Measurements from ENCODE around the gene CFHR5.
"Not testable (repeated sequence)": the region's sequence is repeated elsewhere in the genome, so short reads cannot be mapped to it uniquely, and the experiment has no call there.

The CFHR5 gene

GRCh38 chr1:196977278-196977677 lies at the start of gene CFHR5:
CFHR5 (plus strand) TSS chr1:196977556; CDS start chr1:196977665, 109 bp downstream.
- no peak for DNase-seq (ENCODE audit: low read depth in 3 of 3)

- not testable (repeated sequence) for DNase-seq (ENCODE audit: low read depth in 3 of 3)
Measured at GRCh38 chr1:196932853-196933252, 44.5 kb upstream of the CFHR5 start.

- no peak for DNase-seq (ENCODE audit: low read depth in 3 of 3)
Measured at GRCh38 chr1:196933531-196934189, 43.7 kb upstream of the CFHR5 start.

- DNase-seq (ENCODE audit: low read depth in 3 of 3): not testable (repeated sequence)
Measured at GRCh38 chr1:196941474-196941873, 35.9 kb upstream of the CFHR5 start.

GRCh38 chr1:196943568-196943967 lies 33.8 kb upstream of the CFHR5 start, which contains the start of gene CFHR2:
CFHR2 (plus strand) TSS chr1:196943738; CDS start chr1:196943881, 143 bp downstream.
- DNase-seq (ENCODE audit: low read depth in 3 of 3): not testable (repeated sequence)

- no peak for DNase-seq (ENCODE audit: low read depth in 3 of 3)
Measured at GRCh38 chr1:196951711-196952394, 25.5 kb upstream of the CFHR5 start.

GRCh38 chr1:196954778-196955177 lies 22.6 kb upstream of the CFHR5 start:
- no peak for DNase-seq (ENCODE audit: low read depth in 3 of 3)

- no peak for DNase-seq (ENCODE audit: low read depth in 3 of 3)
Measured at GRCh38 chr1:196955926-196956325, 21.4 kb upstream of the CFHR5 start.

GRCh38 chr1:196960854-196961253 lies 16.5 kb upstream of the CFHR5 start:
- no peak for DNase-seq (ENCODE audit: low read depth in 3 of 3)

- no peak for DNase-seq (ENCODE audit: low read depth in 3 of 3)
Measured at GRCh38 chr1:196970182-196970581, 7.2 kb upstream of the CFHR5 start.

- DNase-seq (ENCODE audit: low read depth in 3 of 3): no peak
Measured at GRCh38 chr1:196976278-196976677, 1.1 kb upstream of the CFHR5 start.

- DNase-seq (ENCODE audit: low read depth in 3 of 3): no peak
Measured at GRCh38 chr1:196980859-196981258, 3.5 kb downstream of the CFHR5 start.

- DNase-seq (ENCODE audit: low read depth in 3 of 3): not testable (repeated sequence)
Measured at GRCh38 chr1:196982247-196982646, 4.9 kb downstream of the CFHR5 start.

- DNase-seq (ENCODE audit: low read depth in 3 of 3): not testable (repeated sequence)
Measured at GRCh38 chr1:196991919-196992651, 14.7 kb downstream of the CFHR5 start.

- DNase-seq (ENCODE audit: low read depth in 3 of 3): no peak
Measured at GRCh38 chr1:196993916-196994315, 16.6 kb downstream of the CFHR5 start.

GRCh38 chr1:196997423-196997822 lies 20.1 kb downstream of the CFHR5 start:
- no peak for DNase-seq (ENCODE audit: low read depth in 3 of 3)

GRCh38 chr1:197001828-197002227 lies 24.5 kb downstream of the CFHR5 start:
- DNase-seq (ENCODE audit: low read depth in 3 of 3): no peak

- DNase-seq (ENCODE audit: low read depth in 3 of 3): no peak
Measured at GRCh38 chr1:197003132-197003531, 25.8 kb downstream of the CFHR5 start.

- no peak for DNase-seq (ENCODE audit: low read depth in 3 of 3)
Measured at GRCh38 chr1:197008861-197009260, 31.5 kb downstream of the CFHR5 start.

GRCh38 chr1:197011614-197012013 lies 34.3 kb downstream of the CFHR5 start:
- no peak for DNase-seq (ENCODE audit: low read depth in 3 of 3)

GRCh38 chr1:197013234-197013633 lies 35.9 kb downstream of the CFHR5 start:
- no peak for DNase-seq (ENCODE audit: low read depth in 3 of 3)

GRCh38 chr1:197016751-197017150 lies 39.4 kb downstream of the CFHR5 start:
- no peak for DNase-seq (ENCODE audit: low read depth in 3 of 3)

All from stimulated activated CD4-positive, alpha-beta T cell treated with anti-CD3 and anti-CD28 coated beads, TNF-alpha, amount 100 ng/mL, for 4 hours (primary cell).